HG02870 (cell line): ENCODE measurements around the gene IFRD2.
A peak's percentile ranks its signal among the peaks of the same experiment; 100 is the strongest.
"Not testable (repeated sequence)": the region's sequence is repeated elsewhere in the genome, so short reads cannot be mapped to it uniquely, and the experiment has no call there.

Experiments
- ATAC-seq: cut with Tn5 transposase; IDR thresholded peaks from one replicate; pipeline ENCODE4 v1.9.1; 2021; ENCODE audit warnings: mild to moderate bottlenecking, moderate library complexity; ENCODE audit not compliant: unreplicated experiment

The IFRD2 gene

GRCh38 chr3:50255251-50255615, 37.0 kb downstream of the IFRD2 start:
- no peak for ATAC-seq

GRCh38 chr3:50254577-50255250, 37.5 kb downstream of the IFRD2 start:
- ATAC-seq, result no peak

GRCh38 chr3:50251220-50251619, 41.0 kb downstream of the IFRD2 start:
- ATAC-seq, result no peak

- ATAC-seq, result no peak
Observed at GRCh38 chr3:50250514-50250913, 41.7 kb downstream of the IFRD2 start.

- ATAC-seq, result no peak
Observed at GRCh38 chr3:50249457-50249856, 42.8 kb downstream of the IFRD2 start.

- ATAC-seq, result no peak
Observed at GRCh38 chr3:50248387-50248786, 43.8 kb downstream of the IFRD2 start.

DNA sequence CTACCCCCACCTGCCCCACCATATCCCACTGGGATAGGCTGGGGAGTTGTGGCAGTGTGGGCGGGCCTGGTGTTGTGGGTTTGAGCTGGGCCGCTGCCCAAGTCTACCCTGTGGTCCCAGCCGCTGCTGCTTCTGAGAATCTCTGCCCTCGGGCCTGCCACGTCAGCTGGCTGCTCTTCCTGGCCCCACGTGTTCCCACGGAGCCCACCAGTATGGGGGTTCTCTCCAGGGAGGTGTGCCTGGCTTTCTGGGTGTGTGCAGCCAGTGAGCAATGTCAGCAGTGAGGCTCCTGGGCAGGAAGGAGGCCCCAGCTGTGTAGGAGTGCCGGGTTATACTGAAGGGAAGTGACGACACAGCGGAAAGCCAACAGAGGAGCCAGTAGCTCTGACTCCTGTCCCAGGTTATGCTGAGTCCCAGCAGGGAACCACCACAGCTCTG, 45.7 kb downstream of the IFRD2 start:
- ATAC-seq, result peak; percentile 72

GRCh38 chr3:50245831-50246516, 46.3 kb downstream of the IFRD2 start:
- ATAC-seq, result peak; percentile 57

- no peak for ATAC-seq
Observed at GRCh38 chr3:50245251-50245745, 46.9 kb downstream of the IFRD2 start.

DNA sequence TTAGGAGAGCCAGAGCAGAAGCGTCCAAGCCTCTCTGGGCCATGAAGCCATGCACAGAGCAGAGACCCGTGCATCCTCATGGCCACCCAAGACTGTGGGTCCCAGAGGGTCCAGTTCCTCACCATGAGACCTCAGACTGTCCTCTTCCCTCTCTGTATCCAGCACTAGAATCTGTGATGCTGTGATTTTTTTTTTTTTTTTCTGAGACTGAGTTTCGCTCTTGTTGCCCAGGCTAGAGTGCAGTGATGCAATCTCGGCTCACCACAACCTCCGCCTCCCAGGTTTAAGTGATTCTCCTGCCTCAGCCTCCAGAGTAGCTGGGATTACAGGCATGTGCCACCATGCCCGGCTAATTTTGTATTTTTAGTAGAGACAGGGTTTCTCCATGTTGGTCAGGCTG, 47.4 kb downstream of the IFRD2 start:
- ATAC-seq, result not testable (repeated sequence)

GRCh38 chr3:50243543-50243895, 48.7 kb downstream of the IFRD2 start:
- no peak for ATAC-seq

DNA sequence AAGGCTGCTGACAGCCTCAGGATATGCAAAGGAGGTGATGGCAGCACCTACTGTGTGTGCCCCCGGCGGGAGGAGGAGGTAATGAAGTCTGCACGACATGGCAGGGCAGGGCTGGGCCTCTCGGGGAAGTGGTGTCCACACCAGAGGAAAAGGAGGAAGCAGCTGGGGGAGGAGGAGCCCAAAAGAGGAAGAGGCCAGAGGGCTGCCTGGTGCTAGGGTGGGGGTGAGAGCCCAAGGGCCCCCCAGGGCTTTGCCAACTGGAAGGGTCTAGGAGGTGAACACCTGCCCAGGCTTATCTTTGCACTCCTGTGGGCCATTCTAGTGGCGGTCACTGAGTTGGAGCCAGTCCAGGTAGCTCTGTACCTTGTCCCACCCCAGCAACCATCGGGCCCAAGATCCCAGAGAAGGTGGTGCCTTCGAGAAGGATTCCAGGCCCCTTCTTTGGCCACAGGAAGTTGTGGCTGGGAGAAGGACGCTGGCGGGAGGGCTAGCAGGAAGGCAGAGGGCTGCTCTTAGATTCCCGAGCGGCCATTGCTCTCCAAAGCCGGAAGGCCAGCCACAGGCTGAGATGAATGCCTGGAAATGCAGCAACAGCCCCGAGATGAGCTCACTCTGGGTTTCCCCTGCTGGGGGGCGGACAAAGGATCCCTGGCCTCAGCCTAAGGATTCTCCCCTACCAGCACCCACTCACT, 49.2 kb downstream of the IFRD2 start:
- ATAC-seq, result no peak

DNA sequence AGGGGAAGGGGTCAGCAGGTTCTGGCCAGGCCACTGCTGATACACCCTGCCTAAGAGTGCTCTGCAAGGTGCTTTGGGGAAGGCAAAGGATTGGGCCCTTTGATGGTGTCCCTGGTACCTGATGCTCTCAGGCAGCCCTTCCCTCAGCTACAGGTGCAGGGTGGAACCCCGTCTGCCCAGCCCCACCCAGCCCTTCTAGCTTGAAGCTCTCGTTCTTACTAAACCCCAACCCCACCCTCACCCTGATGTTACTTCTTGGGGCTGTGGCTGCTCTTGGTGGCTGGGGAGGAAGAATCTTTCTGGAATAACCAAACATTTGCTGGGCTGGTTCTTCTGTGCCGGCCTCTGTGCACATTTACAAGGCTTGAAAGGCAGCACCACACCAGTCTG, 49.9 kb downstream of the IFRD2 start:
- no peak for ATAC-seq

DNA sequence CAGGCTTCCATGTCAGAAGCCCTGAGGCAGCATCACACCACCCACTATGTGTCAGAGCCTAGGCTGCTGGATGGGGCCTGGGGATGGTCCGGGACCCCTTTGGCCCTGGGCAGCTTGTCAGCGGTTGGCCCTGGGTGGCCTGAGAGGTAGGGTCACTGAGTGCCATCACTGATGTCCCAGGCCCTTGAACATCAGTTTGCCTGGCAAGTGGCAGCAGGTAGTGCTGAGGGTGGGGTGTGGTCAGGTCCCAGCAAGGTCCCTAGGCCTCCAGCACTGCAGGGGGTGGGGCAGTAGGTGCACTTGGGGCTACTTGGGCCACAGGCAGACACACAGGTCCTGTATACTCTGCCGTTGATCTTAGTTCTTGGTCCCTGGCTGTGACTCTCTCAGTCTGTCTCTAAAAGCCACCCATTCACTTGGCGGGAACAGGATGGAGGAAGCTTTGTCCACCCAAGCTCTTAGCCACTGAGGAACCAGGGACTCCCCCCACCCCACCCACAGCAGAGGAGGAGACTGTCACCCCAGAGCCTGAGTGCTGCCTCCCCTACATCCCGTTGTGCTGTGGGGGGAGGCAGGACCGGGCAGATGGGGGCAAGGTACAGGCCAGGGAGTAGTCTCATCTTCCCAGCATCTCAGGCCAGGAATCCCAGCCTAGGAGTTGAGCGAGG, 50.4 kb downstream of the IFRD2 start:
- no peak for ATAC-seq

DNA sequence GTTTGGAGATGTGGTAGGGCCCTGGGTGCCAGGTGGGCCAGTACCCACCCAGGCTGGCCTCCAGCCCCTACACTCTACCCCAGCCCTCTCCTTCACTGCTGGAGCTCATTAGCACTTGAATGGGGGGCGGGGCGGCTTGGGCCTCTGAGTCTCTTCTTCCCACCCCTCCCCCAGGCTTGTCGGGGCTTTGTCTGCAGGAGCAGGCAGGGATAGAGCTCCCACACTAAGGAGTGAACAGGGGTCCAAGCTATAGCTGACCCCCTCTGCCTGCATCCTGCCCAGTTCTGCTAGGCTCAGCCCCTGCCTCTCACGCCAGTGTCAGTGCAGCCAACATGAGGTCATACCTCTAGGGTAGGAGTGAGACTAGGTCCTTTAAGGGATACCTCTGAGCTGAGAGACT, 51.1 kb downstream of the IFRD2 start:
- ATAC-seq, result no peak

- no peak for ATAC-seq
Observed at GRCh38 chr3:50239649-50240048, 52.6 kb downstream of the IFRD2 start.

DNA sequence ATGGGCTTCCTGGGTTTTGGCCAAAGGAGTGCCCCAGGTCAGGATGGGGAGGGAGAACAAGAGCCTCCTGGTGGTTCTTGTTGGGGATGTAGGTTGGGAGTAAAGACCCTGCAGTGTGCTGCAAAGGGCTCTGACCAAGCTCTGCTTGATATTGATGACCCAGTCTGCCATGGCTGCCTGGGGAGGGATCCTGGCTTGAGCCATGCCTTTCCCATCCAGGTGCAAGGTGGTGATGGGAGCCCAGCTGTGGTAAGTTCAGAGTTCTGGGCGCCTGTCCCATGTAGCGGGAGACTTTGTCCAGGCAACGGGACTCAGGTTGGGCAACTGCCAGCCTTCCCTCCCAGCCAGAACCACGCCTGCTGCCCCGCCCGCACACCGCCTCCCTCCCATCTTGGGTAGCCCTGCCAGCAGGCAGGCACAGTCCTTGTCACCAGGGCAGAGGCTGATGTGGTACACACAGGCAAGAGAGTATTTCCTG, 53.6 kb downstream of the IFRD2 start:
- no peak for ATAC-seq

- ATAC-seq, result no peak
Observed at GRCh38 chr3:50237754-50238548, 54.3 kb downstream of the IFRD2 start.
